Kidney epithelial cell (primary cell): ENCODE data around the gene PDIK1L. TPM values are rescaled to one million over a fixed set of nuclear protein-coding genes. Genes with fewer than 3 reads are reported as not detected.

Source experiments
- DNase-seq: peaks from one replicate; pipeline ENCODE4 v3.0.0-alpha.2; 2010; ENCODE audit warnings: low read depth
- H3K27me3 ChIP-seq: 2 replicates; pipeline ENCODE4 v1.6.0; 2011; ENCODE audit warnings: low read length; ENCODE audit not compliant: control insufficient read depth, insufficient read depth
- H3K36me3 ChIP-seq: 2 replicates; pipeline ENCODE4 v1.5.1; 2011; ENCODE audit warnings: low read length; ENCODE audit not compliant: control insufficient read depth, insufficient read depth
- H3K4me3 ChIP-seq: 2 replicates; pipeline ENCODE4 v1.5.1; 2011; ENCODE audit warnings: low read depth, mild to moderate bottlenecking, control low read depth, low read length
- CTCF ChIP-seq: IDR thresholded peaks from 2 replicates; pipeline ENCODE4 v1.5.1; 2011; ENCODE audit warnings: mild to moderate bottlenecking, moderate library complexity, low read length, control low read depth, inconsistent platforms; ENCODE audit not compliant: insufficient read depth, poor library complexity, severe bottlenecking
- total RNA-seq: library from RNA; depleted of rRNA; stranded (reverse); fragments of >200 nt; gene quantifications from 2 replicates; pipeline ENCODE4 v1.2.3, GENCODE V29; 2015

Gene PDIK1L
- total RNA-seq, 1 donor from 2014 or later, result 6.6 TPM

DNA sequence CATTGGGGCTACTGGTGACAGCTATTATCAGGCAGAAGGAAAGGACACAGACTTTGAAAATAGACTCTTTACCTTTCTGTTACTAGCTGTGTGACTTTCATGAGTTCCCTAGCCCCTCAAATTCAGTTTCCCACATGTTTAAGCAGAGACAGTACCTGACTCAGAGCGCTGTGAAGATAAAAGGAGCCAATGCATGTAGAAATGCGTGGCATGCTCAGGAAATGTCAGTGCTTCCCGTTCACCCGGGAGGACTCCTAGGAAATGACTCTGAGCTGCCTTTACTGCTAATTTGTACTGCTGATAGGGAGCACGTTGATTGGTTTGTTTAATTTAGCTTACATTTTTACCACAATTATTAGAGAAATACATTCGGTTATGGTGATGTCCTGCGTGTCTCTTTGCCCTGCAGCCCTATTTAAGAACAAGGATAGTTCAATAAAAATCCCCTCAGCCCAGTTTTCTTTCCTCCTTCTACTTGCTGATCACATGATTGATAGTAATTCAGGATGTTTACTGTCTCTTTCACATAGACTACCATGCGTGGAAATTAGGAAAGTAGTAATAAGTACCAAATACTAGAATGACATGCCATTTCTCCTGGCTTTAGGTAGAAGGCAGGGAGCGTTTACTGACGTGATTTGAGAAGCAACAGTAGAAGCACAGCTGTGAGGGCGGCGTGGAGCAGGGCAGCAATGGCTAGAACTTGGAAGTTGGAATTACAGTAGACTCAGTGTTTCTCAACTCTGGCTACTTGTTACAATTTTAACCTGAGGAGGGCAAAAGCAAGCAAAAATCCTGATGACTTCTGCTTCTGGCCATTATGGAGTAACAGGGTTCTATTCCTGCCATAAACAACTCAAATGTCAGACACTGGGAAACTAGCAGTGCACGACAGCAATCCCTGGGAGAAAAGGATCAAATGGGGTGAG lies 15.9 kb downstream of the PDIK1L start:
- Histone ChIP-seq H3K4me3 (no peak overlapping the region), H3K36me3 (no peaks in the 10 kb centered on the region), H3K27me3 (no peaks in the 10 kb centered on the region)
- TF ChIP-seq CTCF, result no peak
- DNase-seq, result no peak

- no peak overlapping the region for H3K4me3 ChIP-seq
- H3K36me3 ChIP-seq, result no peaks in the 10 kb centered on the region
- H3K27me3 ChIP-seq, result no peaks in the 10 kb centered on the region
- DNase-seq, result no peak
- TF ChIP-seq CTCF, result no peak
These were observed 18.2 kb downstream of the PDIK1L start for GRCh38 chr1:26129778-26130177.

GRCh38 chr1:26130695-26131094 lies 19.1 kb downstream of the PDIK1L start:
- no peak for TF ChIP-seq CTCF
- Histone ChIP-seq H3K4me3 (no peak overlapping the region), H3K27me3 (no peaks in the 10 kb centered on the region), H3K36me3 (no peaks in the 10 kb centered on the region)
- no peak for DNase-seq

GRCh38 chr1:26132128-26132833 lies 20.7 kb downstream of the PDIK1L start:
- no peak overlapping the region for H3K4me3 ChIP-seq
- no peaks in the 10 kb centered on the region for H3K27me3 ChIP-seq
- no peak for DNase-seq
- H3K36me3 ChIP-seq, result no peaks in the 10 kb centered on the region
- no peak for TF ChIP-seq CTCF

GRCh38 chr1:26132834-26133167 lies 21.2 kb downstream of the PDIK1L start:
- TF ChIP-seq CTCF, result no peak
- Histone ChIP-seq H3K4me3 (no peak overlapping the region), H3K36me3 (no peaks in the 10 kb centered on the region), H3K27me3 (no peaks in the 10 kb centered on the region)
- no peak for DNase-seq

- Histone ChIP-seq H3K4me3 (no peak overlapping the region), H3K27me3 (no peaks in the 10 kb centered on the region), H3K36me3 (no peaks in the 10 kb centered on the region)
- DNase-seq, result no peak
- no peak for TF ChIP-seq CTCF
These were observed 22.8 kb downstream of the PDIK1L start for GRCh38 chr1:26134466-26134865.
